Left renal pelvis (tissue), 4 donors: Measurements from ENCODE around the gene PSMC3IP. TPM values are rescaled to one million over a fixed set of nuclear protein-coding genes. Genes with fewer than 3 reads are reported as not detected.
A peak's percentile ranks its signal among the peaks of the same experiment; 100 is the strongest.
"Not testable (repeated sequence)": the region's sequence is repeated elsewhere in the genome, so short reads cannot be mapped to it uniquely, and the experiment has no call there.

ENCODE experiments used
- DNase-seq, 4 donors: peaks; one replicate each; pipeline ENCODE4 v3.0.0-alpha.2; 2013; ENCODE audit warnings: low read depth in 4 of 4, low spot score in 3 of 4
- polyA plus RNA-seq, 4 donors: library from polyadenylated mRNA; unstranded; fragments of 120-200 nt; gene quantifications; one replicate each; pipeline ENCODE4 v1.2.1, GENCODE V29; 2013; ENCODE audit not compliant: insufficient read length in 4 of 4

Gene PSMC3IP
- polyA plus RNA-seq, 4 donors: 14.3 to 21.8 (median 18.6) TPM

DNA sequence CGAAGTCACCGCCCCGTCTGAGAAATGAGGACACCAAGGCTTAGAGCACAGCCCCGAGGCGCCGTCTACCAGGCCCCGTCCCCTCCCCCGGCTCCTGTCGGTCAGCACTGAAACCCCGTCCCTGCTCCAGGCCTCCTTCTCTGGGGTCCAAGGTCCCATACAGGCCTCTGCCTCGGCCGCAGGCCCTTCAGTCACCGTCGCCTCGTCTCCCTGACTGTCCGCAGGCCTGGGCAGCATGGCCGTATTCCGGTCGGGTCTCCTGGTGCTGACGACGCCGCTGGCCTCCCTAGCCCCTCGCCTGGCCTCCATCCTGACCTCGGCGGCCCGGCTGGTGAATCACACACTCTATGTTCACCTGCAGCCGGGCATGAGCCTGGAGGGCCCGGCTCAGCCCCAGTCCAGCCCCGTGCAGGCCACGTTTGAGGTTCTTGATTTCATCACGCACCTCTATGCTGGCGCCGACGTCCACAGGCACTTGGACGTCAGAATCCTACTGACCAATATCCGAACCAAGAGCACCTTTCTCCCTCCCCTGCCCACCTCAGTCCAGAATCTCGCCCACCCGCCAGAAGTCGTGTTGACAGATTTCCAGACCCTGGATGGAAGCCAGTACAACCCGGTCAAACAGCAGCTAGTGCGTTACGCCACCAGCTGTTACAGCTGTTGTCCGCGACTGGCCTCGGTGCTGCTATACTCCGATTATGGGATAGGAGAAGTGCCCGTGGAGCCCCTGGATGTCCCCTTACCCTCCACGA is 15.0 kb downstream of the PSMC3IP start:
- no peak for DNase-seq

DNA sequence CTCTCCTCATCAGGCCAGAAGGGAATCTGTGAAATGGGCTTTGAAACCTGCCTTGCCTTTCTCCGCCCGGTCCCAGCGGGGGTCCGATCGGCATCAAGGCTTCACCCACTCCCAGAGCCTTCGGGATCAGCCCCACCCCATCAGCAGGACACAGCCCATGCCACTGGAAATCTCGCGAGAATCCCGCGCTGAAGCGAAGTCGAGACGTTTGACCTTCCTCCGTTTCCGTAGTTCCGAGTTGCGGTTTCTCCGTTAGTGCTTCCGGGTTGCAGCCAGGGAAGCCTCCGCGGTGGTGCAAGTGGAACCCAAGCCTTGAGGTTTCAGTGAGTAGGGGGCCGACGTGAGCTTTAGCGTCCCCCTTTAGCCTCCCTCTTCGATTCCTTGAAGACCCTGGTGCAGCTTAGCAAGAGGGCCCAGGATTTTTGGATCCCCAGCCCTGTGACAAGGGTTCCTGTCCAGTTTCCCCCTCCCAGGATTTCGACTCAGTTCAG is 15.6 kb downstream of the PSMC3IP start, which contains the start of gene COASY:
COASY (plus strand) TSS at position 252 of the 491 bp plus-strand sequence. CDS start 475 bp downstream, outside the sequence.
- DNase-seq: peak; percentile 92 to 97 (median 96)

DNA sequence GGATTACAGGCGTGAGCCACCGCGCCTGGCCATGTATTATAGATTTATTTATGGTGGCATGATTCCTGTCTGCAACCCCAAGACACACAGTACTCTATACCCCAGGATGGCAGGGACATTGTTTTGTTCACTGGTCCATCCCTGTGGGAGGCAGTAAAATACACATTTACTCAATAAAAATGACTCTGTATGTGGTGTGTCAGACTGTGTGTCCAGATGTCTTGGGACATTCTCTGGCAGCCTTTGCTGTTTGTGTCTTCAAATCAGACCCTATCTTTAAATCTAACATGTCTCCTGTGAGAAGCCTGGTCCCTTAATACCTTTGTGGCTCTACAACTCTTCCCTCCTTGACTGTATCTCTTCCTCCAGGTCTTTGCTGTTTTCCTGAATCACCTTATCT is 17.3 kb downstream of the PSMC3IP start:
- DNase-seq: no peak

DNA sequence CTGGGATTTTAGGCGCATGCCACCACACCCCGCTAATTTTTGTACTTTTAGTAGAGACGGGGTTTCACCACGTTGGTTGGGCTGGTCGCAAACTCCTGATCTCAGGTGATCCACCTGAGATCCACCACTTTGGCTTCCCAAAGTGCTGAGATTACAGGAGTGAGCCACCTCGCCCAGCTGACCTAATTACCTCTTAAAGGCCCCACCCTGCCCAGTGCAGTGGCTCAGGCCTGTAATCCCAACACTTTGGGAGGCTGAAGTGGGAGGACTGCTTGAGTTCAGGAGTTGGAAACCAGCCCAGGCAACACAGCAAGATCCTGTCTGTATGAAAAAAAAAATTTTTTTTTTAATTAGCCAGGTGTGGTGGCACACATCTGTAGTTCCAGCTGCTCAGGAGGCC is 18.5 kb downstream of the PSMC3IP start:
- no peak for DNase-seq

DNA sequence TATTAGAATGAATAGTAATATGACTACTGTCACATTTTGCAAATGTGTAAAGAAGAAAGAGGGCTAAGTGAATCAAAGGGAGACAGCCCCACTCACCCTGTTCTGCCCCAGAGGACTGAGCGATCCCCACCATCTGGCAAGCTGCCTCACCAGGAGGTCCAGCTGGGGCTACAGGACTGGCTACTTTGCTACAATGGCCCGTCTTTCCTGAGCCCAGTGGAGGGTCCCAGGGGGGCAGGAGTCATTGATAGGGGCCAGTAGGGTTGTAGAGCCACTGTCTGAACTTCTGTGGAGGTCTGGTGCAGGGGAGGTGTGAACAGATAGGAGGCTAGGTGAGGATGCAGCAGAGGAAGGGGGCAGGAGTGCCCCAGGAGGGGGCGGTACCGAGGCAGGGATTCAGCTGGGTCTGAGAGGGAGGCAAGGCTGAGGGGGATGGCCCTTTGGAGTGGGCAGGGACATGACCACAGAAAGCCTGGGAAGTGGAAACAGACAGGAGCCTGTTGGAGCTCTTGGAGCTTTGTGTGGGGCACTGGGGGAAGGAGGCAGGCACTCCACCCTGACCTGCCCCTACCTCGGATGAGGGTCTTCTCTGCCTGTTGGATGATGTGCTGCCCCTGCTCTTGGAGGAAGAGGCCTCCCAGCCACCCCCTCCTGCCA is 21.4 kb downstream of the PSMC3IP start:
- not testable (repeated sequence) for DNase-seq

DNA sequence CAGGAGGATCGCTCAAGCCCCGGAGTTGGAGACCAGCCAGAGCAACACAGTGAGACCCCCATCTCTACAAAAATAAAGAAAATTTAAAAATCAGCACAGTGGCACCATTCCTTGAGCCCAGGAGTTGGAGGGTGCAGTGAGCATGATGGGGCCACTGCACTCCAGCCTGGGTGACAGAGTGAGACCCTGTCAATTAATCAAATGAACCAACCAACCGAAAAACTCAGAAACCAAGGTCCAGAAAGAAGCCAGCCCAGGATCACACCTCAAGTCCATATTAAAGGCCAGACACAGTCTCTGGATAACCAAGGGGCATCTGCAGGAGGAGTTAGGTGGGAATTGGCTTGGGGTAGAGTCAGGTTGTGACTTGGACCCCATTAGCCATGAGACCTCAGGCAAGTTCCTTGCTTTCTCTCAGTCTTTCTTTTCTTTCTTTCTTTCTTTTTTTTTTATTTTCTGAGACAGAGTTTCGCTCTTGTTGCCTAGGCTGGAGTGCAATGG is 22.4 kb downstream of the PSMC3IP start:
- no peak for DNase-seq

DNA sequence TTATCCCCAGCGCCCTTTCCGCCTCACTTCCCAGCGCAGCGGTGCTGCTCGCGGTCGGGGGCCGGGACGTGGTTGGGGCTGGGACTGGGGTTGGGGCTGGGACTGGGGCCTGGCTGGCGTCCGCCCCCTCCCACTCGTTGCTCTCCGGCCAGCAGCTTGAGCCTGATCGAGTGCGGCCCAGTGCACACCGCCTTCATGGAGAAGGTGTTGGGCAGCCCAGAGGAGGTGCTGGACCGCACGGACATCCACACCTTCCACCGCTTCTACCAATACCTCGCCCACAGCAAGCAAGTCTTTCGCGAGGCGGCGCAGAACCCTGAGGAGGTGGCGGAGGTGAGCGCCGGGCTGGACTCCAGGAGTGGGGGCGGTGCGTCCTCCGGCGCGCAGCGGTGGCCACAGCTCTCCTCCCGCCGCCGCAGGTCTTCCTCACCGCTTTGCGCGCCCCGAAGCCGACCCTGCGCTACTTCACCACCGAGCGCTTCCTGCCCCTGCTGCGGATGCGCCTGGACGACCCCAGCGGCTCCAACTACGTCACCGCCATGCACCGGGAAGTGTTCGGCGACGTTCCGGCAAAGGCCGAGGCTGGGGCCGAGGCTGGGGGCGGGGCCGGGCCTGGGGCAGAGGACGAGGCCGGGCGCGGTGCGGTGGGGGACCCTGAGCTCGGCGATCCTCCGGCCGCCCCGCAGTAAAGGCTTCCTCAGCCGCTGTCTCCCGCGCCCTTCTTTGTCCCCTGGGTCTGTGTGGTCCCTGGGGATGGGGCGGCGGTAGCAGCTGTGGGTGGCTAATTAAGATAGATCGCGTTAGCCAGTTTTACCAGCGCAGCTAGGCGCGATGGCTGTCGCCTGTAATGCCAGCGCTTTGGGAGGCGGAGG is 23.0 kb downstream of the PSMC3IP start:
- DNase-seq: peak in 3 of 4 donors; percentile 67 to 81 (median 79)

DNA sequence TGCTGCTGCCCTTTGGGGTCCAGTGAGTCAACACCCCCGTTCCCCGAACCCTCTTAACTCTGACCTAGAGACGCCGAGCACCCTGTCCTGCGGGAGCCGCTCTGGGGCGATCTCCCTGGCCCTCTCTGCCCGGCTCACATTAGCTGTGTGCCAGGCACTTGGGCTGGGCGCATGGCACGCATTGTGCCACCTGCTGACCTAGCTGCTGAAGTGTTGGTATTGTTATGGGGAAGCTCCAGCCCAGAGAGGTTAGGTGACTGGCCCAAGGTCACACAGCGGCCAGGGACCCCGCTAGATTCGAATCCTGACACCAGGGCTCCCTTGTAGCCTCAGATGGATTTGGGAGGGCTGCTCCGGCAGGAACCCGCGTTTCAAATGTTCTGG is 23.7 kb downstream of the PSMC3IP start:
- no peak for DNase-seq

DNA sequence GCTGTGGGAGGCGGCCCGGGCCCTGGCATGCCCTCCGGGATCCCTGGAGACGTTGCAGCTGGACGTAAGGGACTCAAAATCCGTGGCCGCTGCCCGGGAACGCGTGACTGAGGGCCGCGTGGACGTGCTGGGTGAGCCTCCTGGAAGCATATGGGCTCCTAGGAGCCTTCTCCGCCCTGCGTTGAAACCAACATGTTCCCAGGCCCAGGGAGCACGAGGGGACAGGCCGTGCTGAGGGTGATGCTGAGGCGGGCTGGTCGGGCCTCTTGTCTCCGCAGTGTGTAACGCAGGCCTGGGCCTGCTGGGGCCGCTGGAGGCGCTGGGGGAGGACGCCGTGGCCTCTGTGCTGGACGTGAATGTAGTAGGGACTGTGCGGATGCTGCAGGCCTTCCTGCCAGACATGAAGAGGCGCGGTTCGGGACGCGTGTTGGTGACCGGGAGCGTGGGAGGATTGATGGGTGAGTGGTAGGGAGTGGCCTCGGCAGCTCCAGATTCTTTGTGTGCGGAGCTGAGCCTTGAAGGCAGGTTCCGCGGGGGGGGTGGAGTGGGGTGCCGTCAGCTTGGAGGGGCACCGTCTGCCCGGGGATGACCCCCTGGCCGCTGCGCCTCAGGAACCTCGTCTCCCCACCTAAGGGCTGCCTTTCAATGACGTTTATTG is 24.2 kb downstream of the PSMC3IP start:
- DNase-seq: no peak

DNA sequence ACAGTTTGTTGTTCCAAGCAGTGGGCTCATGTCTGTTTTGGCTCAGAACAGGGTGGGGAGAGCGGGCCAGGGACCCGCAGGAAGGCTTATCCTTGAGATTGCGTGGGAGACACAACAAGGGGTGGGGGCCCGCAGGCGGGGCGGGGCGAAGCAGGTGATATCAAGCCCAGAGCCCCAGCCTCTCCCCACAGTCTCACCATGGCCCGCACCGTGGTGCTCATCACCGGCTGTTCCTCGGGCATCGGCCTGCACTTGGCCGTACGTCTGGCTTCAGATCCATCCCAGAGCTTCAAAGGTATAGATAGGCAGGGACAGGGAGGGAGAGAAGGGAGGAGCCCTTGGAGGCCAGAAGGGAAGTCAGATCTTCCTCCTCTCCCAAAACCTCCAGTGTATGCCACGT is 24.8 kb downstream of the PSMC3IP start, which contains the start of gene HSD17B1:
HSD17B1 (plus strand) TSS at position 188 of the 400 bp plus-strand sequence; CDS start at position 199, 11 bp downstream.
- not testable (repeated sequence) for DNase-seq

DNA sequence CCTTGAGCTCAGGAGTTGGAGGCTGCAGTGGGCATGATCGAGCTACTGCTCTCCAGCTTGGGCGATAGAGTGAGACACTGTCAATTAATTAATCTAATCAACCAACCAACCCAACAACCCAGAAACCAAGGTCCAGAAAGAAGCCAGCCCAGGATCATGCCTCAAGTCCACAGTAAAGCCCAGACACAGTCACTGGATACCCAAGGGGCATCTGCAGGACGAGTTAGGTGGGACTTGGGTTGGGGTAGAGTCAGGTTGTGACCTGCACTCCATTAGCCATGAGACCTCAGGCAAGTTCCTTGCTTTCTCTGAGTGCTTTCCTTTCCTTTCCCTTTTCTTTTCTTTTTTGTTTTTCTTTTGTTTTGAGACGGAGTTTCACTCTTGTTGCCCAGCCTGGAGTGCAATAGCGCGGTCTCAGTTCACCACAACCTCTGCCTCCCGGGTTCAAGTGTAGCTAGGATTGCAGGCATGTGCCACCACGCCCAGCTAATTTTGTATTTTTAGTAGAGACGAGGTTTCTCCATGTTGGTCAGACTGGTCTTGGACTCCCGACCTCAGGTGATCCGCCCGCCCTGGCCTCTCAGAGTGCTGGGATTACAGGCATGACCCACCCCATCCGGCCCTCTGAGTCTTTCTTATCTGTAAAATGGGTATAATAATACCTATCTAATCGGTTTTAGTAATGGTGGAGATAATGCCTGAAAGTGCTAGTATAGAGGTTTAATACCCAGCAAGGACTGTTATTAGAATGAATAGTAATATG is 28.4 kb downstream of the PSMC3IP start:
- DNase-seq: no peak

DNA sequence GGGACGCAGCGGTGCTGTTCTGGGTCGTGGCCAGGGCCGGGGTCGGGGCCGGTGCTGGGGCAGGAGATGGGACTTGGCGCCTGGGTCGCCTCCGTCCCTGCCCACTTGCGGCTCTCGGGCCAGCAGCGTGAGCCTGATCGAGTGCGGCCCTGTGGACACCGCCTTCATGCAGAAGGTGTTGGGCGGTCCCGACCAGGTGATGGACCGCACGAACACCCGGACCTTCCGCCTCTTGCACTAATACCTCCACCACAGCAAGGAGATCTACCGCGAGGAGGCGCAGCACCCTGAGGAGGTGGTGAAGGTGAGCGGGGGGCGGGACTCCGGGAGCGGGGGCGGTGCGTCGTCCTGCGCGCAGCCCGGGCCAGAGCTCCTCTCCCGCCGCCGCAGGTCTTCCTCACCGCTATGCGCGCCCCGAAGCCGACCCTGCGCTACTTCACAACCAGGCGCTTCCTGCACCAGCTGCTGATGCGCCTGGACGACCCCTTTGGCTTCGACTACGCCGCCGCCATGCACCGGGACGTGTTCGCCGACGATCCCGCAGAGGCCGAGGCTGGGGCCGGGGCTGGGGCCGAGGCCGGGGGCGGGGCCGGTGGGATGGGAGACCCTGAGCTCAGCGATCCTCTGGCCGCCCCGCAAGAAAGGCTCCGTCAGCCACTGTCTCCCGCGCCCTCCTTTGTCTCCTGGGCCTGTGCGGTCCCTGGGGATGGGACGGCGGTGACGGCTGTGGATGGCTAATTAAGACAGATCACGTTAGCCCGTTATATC is 29.3 kb downstream of the PSMC3IP start:
- DNase-seq: no peak

DNA sequence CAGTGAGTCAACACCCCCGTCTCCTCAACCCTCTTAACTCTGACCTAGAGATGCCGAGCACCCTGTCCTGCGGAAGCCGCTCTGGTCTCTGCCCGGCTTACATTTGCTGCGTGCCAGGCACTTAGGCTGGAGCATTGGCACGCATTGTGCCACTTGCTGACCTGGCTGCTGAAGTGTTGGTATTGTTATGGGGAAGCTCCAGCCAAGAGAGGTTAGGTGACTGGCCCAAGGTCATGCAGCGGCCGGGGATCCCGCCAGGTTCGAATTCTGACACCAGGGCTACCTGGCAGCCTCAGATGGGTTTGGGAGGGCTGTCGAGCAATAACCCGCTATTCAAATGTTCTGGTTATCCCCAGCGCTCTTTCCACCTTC is 29.8 kb downstream of the PSMC3IP start:
- no peak for DNase-seq

DNA sequence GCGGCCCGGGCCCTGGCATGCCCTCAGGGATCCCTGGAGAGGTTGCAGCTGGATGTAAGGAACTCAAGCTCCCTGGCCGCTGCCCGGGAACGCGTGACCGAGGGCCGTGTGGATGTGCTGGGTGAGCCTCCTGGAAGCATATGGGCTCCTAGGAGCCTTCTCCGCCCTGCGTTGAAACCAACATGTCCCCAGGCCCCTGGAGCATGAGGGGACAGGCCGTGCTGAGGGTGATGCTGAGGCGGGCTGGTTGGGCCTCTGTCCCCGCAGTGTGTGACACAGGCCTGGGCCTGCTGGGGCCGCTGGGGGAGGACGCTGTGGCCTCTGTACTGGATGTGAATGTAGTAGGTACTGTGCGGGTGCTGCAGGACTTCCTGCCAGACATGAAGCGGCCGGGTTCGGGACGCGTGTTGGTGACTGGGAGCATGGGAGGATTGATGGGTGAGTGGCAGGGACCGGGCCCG is 30.5 kb downstream of the PSMC3IP start:
- no peak for DNase-seq

DNA sequence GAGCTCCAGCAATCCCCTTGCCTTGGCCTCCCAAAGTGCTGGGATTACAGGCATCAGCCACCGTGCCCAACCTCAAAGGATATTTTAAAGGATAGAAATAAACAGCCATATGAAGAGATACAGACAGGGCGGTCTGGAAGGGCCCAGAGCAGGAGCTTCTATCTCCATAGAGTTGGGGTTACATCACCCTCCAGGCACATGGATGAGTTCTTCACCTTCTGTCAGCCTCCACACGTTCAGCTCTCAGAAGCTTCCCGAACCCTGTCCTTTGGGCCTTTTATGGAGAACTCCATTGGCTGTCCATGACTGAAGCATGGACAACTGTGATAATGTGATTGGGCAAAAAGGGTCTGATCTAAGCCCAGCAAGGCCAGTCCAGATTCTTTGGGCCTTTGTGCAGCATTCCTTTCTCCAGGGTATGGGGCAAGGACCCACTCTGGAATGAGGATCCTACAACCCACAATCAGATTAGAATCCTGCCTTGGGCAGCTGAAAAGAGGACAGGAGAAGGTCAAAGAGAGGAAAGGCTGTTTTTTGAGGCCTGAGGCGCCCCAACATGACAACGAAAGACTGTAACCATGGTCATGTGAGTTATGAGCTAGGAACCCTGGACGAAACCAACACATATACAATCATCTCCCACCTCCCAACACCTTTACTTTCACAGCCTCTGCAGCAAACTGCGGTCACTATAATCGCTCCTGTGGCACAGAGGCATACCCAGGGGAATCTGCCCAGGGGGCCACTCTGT is 31.6 kb downstream of the PSMC3IP start:
- not testable (repeated sequence) for DNase-seq

DNA sequence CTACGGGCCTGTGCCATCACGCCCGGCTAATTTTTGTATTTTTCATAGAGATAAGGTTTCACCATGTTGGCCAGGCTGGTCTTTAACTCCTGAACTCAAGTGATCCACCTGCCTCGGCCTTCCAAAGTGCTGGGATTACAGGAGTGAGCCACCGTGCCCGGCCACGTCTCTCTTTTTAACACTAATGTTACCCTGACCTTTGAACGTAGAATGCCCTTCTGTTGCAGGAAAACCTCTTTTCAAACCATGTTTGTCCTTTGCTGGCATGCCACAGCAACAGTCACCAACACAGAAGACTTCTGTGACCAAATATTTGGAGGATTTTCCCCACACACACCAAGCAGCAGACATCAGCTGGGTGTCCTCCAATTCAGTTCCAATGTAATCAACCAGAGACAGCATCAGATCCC is 32.6 kb downstream of the PSMC3IP start:
- DNase-seq: no peak

DNA sequence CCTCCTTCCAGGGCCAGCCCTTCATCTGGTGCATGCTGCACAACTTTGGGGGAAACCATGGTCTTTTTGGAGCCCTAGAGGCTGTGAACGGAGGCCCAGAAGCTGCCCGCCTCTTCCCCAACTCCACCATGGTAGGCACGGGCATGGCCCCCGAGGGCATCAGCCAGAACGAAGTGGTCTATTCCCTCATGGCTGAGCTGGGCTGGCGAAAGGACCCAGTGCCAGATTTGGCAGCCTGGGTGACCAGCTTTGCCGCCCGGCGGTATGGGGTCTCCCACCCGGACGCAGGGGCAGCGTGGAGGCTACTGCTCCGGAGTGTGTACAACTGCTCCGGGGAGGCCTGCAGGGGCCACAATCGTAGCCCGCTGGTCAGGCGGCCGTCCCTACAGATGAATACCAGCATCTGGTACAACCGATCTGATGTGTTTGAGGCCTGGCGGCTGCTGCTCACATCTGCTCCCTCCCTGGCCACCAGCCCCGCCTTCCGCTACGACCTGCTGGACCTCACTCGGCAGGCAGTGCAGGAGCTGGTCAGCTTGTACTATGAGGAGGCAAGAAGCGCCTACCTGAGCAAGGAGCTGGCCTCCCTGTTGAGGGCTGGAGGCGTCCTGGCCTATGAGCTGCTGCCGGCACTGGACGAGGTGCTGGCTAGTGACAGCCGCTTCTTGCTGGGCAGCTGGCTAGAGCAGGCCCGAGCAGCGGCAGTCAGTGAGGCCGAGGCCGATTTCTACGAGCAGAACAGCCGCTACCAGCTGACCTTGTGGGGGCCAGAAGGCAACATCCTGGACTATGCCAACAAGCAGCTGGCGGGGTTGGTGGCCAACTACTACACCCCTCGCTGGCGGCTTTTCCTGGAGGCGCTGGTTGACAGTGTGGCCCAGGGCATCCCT is 34.1 kb downstream of the PSMC3IP start:
- no peak for DNase-seq
